ENCODE data around the gene PALLD. TPM values are rescaled to one million over a fixed set of nuclear protein-coding genes. Genes with fewer than 3 reads are reported as not detected.

PALLD gene
- total RNA-seq, 6 experiments from 2014 or later = 7.7 to 81.6 (median 24.8) TPM

GRCh38 chr4:168519576-168519975, 22.7 kb downstream of the PALLD start:
- intact Hi-C loops (cut with DNase I) = no loop called here
- Histone ChIP-seq H3K27ac (no peak overlapping the region), H3K27me3 (no peaks in the 10 kb centered on the region), H3K4me3 (no peak overlapping the region), H3K9me3 (no peaks in the 10 kb centered on the region), H3K4me1 (no peaks in the 10 kb centered on the region), H3K36me3 (no peaks in the 10 kb centered on the region)
- TF ChIP-seq POLR2A (IDR thresholded peaks at IDR 0.05) = no peak
- TF ChIP-seq, protein P1, sequence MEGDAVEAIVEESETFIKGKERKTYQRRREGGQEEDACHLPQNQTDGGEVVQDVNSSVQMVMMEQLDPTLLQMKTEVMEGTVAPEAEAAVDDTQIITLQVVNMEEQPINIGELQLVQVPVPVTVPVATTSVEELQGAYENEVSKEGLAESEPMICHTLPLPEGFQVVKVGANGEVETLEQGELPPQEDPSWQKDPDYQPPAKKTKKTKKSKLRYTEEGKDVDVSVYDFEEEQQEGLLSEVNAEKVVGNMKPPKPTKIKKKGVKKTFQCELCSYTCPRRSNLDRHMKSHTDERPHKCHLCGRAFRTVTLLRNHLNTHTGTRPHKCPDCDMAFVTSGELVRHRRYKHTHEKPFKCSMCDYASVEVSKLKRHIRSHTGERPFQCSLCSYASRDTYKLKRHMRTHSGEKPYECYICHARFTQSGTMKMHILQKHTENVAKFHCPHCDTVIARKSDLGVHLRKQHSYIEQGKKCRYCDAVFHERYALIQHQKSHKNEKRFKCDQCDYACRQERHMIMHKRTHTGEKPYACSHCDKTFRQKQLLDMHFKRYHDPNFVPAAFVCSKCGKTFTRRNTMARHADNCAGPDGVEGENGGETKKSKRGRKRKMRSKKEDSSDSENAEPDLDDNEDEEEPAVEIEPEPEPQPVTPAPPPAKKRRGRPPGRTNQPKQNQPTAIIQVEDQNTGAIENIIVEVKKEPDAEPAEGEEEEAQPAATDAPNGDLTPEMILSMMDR (IDR thresholded peaks at IDR 0.05) = no peak
- DNase-seq (no peak), ATAC-seq (no peak)
- WGBS (ENCODE audit: insufficient coverage, low coverage, low lambda C conversion rate, missing lambda C conversion rate) = 80% methylated on average over 1 of the region's 1 CpG

DNA sequence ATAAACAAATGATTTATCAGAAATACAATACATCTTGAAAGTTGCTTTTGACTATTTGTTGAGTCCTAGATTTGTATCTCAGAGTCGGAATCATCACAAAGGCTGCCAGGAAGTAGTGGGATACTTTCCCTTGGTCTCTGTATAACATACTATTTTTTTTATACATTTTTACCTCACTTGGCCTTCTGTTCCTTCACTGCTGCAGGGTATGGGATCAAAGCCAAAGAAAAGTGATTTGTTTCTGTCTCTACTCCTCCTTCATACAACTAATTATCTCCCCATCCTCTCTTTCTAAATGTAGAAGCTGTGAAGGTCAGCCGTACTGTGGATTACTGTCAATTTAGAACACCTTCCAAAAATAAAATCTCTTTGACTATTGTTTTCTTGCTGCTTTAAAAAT, 24.9 kb downstream of the PALLD start:
- H3K36me3 ChIP-seq = no peaks in the 10 kb centered on the region
- DNase-seq = no peak
- TF ChIP-seq, protein P1 (IDR thresholded peaks at IDR 0.05) = no peak
- TF ChIP-seq POLR2A (IDR thresholded peaks at IDR 0.05) = no peak
- H3K4me3 ChIP-seq = no peak overlapping the region
- H3K4me1 ChIP-seq = no peaks in the 10 kb centered on the region
- intact Hi-C loops (cut with DNase I) = no loop called here
- 65% methylated on average over 2 of the region's 2 CpGs for WGBS (ENCODE audit: insufficient coverage, low coverage, low lambda C conversion rate, missing lambda C conversion rate)
- no peak for ATAC-seq
- no peak overlapping the region for H3K27ac ChIP-seq
- H3K9me3 ChIP-seq = no peaks in the 10 kb centered on the region
- H3K27me3 ChIP-seq = no peaks in the 10 kb centered on the region

DNA sequence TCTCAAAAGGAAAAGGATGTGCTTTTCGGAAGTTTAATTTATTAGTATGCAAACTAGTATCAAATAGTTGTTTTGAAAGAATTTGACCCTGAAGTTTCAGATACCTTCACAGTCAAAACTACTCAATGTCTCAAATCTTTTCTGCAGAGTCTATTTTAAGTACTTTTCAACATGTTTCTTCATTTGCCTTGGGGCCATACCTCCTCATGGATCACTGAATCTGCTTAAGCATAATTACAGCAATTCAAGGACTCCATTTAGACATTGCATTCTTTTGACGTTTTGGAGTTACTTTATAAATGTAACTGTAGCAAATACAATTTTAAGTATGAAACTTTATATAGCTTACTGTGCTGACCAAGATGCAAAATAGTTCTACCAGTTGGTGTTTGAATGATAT, 25.5 kb downstream of the PALLD start:
- Histone ChIP-seq H3K4me3 (no peak overlapping the region), H3K27me3 (no peaks in the 10 kb centered on the region), H3K27ac (no peak overlapping the region), H3K9me3 (no peaks in the 10 kb centered on the region), H3K4me1 (no peaks in the 10 kb centered on the region), H3K36me3 (no peaks in the 10 kb centered on the region)
- intact Hi-C loops (cut with DNase I) = no loop called here
- WGBS (ENCODE audit: insufficient coverage, low coverage, low lambda C conversion rate, missing lambda C conversion rate) = 74% methylated on average over 2 of the region's 2 CpGs
- ATAC-seq = no peak
- DNase-seq = no peak
- no peak for TF ChIP-seq POLR2A (IDR thresholded peaks at IDR 0.05)
- TF ChIP-seq, protein P1 (IDR thresholded peaks at IDR 0.05) = no peak

GRCh38 chr4:168522829-168523489, 26.1 kb downstream of the PALLD start:
- no peaks in the 10 kb centered on the region for H3K36me3 ChIP-seq
- TF ChIP-seq POLR2A (IDR thresholded peaks at IDR 0.05) = no peak
- TF ChIP-seq, protein P1 (IDR thresholded peaks at IDR 0.05) = no peak
- no peak overlapping the region for H3K27ac ChIP-seq
- no peaks in the 10 kb centered on the region for H3K9me3 ChIP-seq
- DNase-seq (no peak), ATAC-seq (no peak)
- 62% methylated on average over 2 of the region's 2 CpGs for WGBS (ENCODE audit: insufficient coverage, low coverage, low lambda C conversion rate, missing lambda C conversion rate)
- no peaks in the 10 kb centered on the region for H3K27me3 ChIP-seq
- intact Hi-C loops (cut with DNase I) = no loop called here
- no peaks in the 10 kb centered on the region for H3K4me1 ChIP-seq
- no peak overlapping the region for H3K4me3 ChIP-seq

- DNase-seq (no peak), ATAC-seq (no peak)
- no peaks in the 10 kb centered on the region for H3K4me1 ChIP-seq
- TF ChIP-seq POLR2A (IDR thresholded peaks at IDR 0.05) = no peak
- TF ChIP-seq, protein P1 (IDR thresholded peaks at IDR 0.05) = no peak
- no peaks in the 10 kb centered on the region for H3K9me3 ChIP-seq
- no peaks in the 10 kb centered on the region for H3K27me3 ChIP-seq
- intact Hi-C loops (cut with DNase I) = no loop called here
- H3K36me3 ChIP-seq = no peaks in the 10 kb centered on the region
- H3K4me3 ChIP-seq = no peak overlapping the region
- H3K27ac ChIP-seq = no peak overlapping the region
These were observed 27.2 kb downstream of the PALLD start for GRCh38 chr4:168524006-168524405.

All from right lobe of liver (tissue), 6 donors.